GM10847 (cell line): Measurements from ENCODE around the gene ABCA2.

Source experiments
- POLR2A ChIP-seq: IDR thresholded peaks from 2 replicates; pipeline ENCODE4 v1.6.1; 2011; ENCODE audit not compliant: insufficient read length; ENCODE audit errors: extremely low read depth

Gene ABCA2

GRCh38 chr9:136979769-136980587 lies 48.1 kb downstream of the ABCA2 start:
- TF ChIP-seq POLR2A = no peak

GRCh38 chr9:136978865-136979544 lies 49.0 kb downstream of the ABCA2 start:
- no peak for TF ChIP-seq POLR2A

GRCh38 chr9:136978073-136978864 lies 49.8 kb downstream of the ABCA2 start:
- no peak for TF ChIP-seq POLR2A

GRCh38 chr9:136977649-136978072 lies 50.4 kb downstream of the ABCA2 start:
- no peak for TF ChIP-seq POLR2A

- TF ChIP-seq POLR2A = no peak
Observed at GRCh38 chr9:136977223-136977622, 50.8 kb downstream of the ABCA2 start, which contains the start of gene PTGDS. Gene PTGDS (plus strand): TSS chr9:136977504. CDS start chr9:136977579, 75 bp downstream.

- no peak for TF ChIP-seq POLR2A
Observed at GRCh38 chr9:136975644-136976043, 52.4 kb downstream of the ABCA2 start.

- no peak for TF ChIP-seq POLR2A
Observed at GRCh38 chr9:136974817-136975535, 53.1 kb downstream of the ABCA2 start.

GRCh38 chr9:136973618-136974617 lies 54.1 kb downstream of the ABCA2 start:
- no peak for TF ChIP-seq POLR2A

- TF ChIP-seq POLR2A = no peak
Observed at GRCh38 chr9:136972743-136973142, 55.3 kb downstream of the ABCA2 start.

- TF ChIP-seq POLR2A = no peak
Observed at GRCh38 chr9:136972335-136972734, 55.7 kb downstream of the ABCA2 start.

- TF ChIP-seq POLR2A = no peak
Observed at GRCh38 chr9:136971746-136972145, 56.3 kb downstream of the ABCA2 start.

GRCh38 chr9:136970361-136970760 lies 57.7 kb downstream of the ABCA2 start:
- no peak for TF ChIP-seq POLR2A

- TF ChIP-seq POLR2A = no peak
Observed at GRCh38 chr9:136969774-136970173, 58.3 kb downstream of the ABCA2 start.

GRCh38 chr9:136969150-136969549 lies 58.9 kb downstream of the ABCA2 start:
- no peak for TF ChIP-seq POLR2A
